Astrocyte of the cerebellum (primary cell): ENCODE measurements around the gene KRT79.

Experiments used
- DNase-seq: peaks from one replicate; pipeline ENCODE4 v3.0.0-alpha.2; 2011; ENCODE audit warnings: low read depth
- H3K4me3 ChIP-seq: 2 replicates; pipeline ENCODE4 v1.5.1; 2011; ENCODE audit warnings: mild to moderate bottlenecking, low read depth, low read length, moderate library complexity
- CTCF ChIP-seq: IDR thresholded peaks from 2 replicates; pipeline ENCODE4 v1.5.1; 2012; ENCODE audit warnings: low read length, low read depth, moderate library complexity, mild to moderate bottlenecking; ENCODE audit errors: missing control alignments
- in situ Hi-C: cut with HindIII; loops from 2 replicates; pipeline ENCODE4 v1.10.0; 2017; ENCODE audit warnings: low sequenced_read_pairs

KRT79 gene

DNA sequence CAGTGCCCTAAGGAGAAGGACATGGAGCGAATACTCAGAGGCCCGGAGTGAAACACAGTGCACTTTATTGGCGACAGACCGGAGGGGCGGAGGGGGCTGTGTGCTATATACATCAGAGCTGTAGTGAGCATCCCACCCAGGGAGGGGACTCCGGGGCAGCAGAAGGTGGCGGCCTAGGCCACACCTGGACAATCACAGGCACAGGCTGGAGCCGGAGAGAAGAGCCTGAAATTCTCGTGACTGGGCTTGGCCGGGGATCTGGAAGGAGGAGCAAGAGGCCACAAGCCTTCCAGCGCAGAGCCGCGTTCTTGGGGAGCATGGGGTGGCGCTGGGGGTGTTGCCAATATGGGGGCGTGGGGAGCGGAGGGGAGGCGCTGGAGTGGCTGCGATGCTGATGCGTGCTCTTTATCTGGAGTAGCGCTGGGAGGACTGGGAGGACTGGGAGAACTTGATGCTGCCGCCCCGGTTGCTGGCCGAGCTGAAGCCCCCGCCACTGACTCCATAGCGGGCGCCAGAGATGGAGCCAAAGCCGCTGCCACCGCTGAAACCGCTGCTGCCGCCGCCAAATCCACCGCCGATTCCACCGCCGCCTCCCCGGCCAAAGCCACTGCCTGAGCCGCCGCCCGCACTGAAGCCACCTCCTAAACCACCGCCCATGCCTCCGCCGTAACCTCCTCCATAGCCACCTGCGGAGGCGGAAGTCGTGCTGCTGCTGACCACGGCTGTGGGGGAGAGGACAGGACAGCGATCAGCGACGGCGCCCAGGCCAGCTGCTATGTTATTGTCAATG lies 44.3 kb downstream of the KRT79 start:
- no peak for TF ChIP-seq CTCF
- in situ Hi-C loops, result no loop called here
- no peak for DNase-seq

GRCh38 chr12:52788876-52789636 lies 45.1 kb downstream of the KRT79 start:
- TF ChIP-seq CTCF, result no peak
- no peak overlapping the region for H3K4me3 ChIP-seq
- no peak for DNase-seq
- in situ Hi-C loops, result no loop called here

More for the DNA sequence above, 44.3 kb downstream of the KRT79 start:
- H3K4me3 ChIP-seq, result no peak overlapping the region

DNA sequence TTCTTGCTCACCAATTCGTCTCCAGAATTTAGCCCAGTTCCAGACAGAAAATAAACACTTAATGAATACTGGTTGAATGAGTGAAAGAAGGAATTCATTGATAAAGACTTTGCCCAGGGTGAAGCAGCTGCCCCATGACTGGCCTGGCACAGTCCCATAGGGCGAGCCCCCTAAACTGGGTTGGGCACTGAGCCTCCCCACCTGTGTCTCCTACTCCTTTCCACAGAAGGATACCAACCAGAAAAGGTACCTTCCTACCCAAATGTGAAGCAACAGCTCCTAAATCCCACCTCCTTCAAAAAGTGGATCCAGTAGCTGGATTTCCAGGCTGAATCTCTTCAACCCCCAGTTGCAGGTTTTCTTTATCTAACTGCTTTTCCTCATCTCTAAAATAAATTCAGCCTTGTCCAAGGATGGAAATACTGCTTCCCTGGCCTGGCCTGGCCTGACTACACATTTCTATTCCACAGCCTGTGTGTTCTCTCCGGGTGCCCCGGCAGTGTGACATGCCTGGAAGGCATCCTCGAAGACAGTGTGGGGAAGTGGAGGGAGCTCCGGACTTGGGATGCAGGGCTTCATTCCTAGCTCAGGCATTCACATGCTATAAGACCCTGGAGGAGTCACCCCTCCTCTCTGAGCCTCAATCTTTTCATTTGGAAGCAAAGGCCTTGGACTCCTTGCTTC lies 45.8 kb downstream of the KRT79 start:
- in situ Hi-C loops, result no loop called here
- TF ChIP-seq CTCF, result no peak
- H3K4me3 ChIP-seq, result no peak overlapping the region
- DNase-seq, result no peak

- no peak for DNase-seq
- no peak overlapping the region for H3K4me3 ChIP-seq
- in situ Hi-C loops, result no loop called here
- no peak for TF ChIP-seq CTCF
Measured at GRCh38 chr12:52787324-52788191, 46.6 kb downstream of the KRT79 start.

GRCh38 chr12:52784909-52785308 lies 49.2 kb downstream of the KRT79 start:
- H3K4me3 ChIP-seq, result no peak overlapping the region
- no peak for DNase-seq
- in situ Hi-C loops, result no loop called here
- TF ChIP-seq CTCF, result no peak
